Measurements from ENCODE around the gene CCDC33. TPM values are rescaled to one million over a fixed set of nuclear protein-coding genes. Genes with fewer than 3 reads are reported as not detected.

Gene CCDC33
- total RNA-seq, 1 donor: not detected

DNA sequence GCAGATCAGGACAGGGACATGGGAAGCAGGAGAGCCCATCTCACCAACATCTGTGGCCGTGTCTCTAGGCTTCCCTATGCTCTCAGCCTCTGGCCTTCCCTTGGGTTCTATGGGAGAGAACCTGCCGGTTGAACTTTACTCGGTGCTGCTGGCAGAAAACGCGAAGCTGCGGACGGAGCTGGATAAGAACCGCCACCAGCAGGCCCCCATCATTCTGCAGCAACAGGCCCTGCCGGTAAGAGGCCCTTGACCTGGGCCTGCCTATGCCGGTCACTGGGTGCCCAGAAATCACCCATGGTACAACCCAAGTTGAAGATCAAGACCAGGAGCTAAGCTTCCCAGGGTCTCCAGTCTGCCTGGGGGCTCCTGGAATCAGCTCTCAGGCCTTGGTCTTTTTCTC lies 96.5 kb downstream of the CCDC33 start:
- H3K9me3 ChIP-seq (ENCODE audit: low read depth, low read length): no peaks in the 10 kb centered on the region
- H3K27me3 ChIP-seq (ENCODE audit: insufficient read depth, low read length): no peaks in the 10 kb centered on the region
- no peak overlapping the region for H3K4me3 ChIP-seq (ENCODE audit: low read length)
- H3K4me1 ChIP-seq (ENCODE audit: insufficient read depth, low read length): peaks cover 5% of the 10 kb centered on the region

- Histone ChIP-seq H3K4me3 (ENCODE audit: low read length) (no peak overlapping the region), H3K4me1 (ENCODE audit: insufficient read depth, low read length) (peaks cover 5% of the 10 kb centered on the region), H3K27me3 (ENCODE audit: insufficient read depth, low read length) (no peaks in the 10 kb centered on the region), H3K9me3 (ENCODE audit: low read depth, low read length) (no peaks in the 10 kb centered on the region)
These were observed 97.0 kb downstream of the CCDC33 start for GRCh38 chr15:74333093-74333492.

DNA sequence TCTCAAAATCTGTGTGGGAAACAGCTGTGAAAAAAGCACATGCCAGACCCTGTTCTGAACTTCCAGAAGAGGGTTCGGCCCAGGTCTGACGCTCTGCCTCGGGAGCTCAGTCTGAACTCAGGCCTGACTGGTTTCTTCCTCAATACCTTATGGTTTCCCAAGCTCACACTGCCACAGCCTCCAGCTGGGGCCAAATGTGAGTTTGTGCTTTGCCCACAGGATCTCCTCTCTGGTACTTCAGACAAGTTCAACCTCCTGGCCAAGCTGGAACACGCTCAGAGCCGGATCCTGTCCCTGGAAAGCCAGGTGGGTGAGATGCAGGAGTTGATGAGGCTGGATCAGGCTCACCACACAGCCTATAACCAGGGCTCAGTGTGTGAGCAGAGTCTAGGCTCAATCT lies 97.5 kb downstream of the CCDC33 start:
- Histone ChIP-seq H3K27me3 (ENCODE audit: insufficient read depth, low read length) (no peaks in the 10 kb centered on the region), H3K4me3 (ENCODE audit: low read length) (no peak overlapping the region), H3K4me1 (ENCODE audit: insufficient read depth, low read length) (peaks cover 2% of the 10 kb centered on the region), H3K9me3 (ENCODE audit: low read depth, low read length) (no peaks in the 10 kb centered on the region)

GRCh38 chr15:74334127-74334526 lies 98.0 kb downstream of the CCDC33 start:
- no peaks in the 10 kb centered on the region for H3K9me3 ChIP-seq (ENCODE audit: low read depth, low read length)
- no peaks in the 10 kb centered on the region for H3K4me1 ChIP-seq (ENCODE audit: insufficient read depth, low read length)
- no peak overlapping the region for H3K4me3 ChIP-seq (ENCODE audit: low read length)
- H3K27me3 ChIP-seq (ENCODE audit: insufficient read depth, low read length): no peaks in the 10 kb centered on the region

- no peaks in the 10 kb centered on the region for H3K27me3 ChIP-seq (ENCODE audit: insufficient read depth, low read length)
- no peaks in the 10 kb centered on the region for H3K9me3 ChIP-seq (ENCODE audit: low read depth, low read length)
- no peak overlapping the region for H3K4me3 ChIP-seq (ENCODE audit: low read length)
- peaks cover 10% of the 10 kb centered on the region for H3K4me1 ChIP-seq (ENCODE audit: insufficient read depth, low read length)
These were observed 99.3 kb downstream of the CCDC33 start for GRCh38 chr15:74335396-74335795.

GRCh38 chr15:74336061-74337005 lies 100.2 kb downstream of the CCDC33 start:
- no peak overlapping the region for H3K4me3 ChIP-seq (ENCODE audit: low read length)
- H3K27me3 ChIP-seq (ENCODE audit: insufficient read depth, low read length): no peaks in the 10 kb centered on the region
- H3K4me1 ChIP-seq (ENCODE audit: insufficient read depth, low read length): peaks cover 12% of the 10 kb centered on the region
- no peaks in the 10 kb centered on the region for H3K9me3 ChIP-seq (ENCODE audit: low read depth, low read length)

DNA sequence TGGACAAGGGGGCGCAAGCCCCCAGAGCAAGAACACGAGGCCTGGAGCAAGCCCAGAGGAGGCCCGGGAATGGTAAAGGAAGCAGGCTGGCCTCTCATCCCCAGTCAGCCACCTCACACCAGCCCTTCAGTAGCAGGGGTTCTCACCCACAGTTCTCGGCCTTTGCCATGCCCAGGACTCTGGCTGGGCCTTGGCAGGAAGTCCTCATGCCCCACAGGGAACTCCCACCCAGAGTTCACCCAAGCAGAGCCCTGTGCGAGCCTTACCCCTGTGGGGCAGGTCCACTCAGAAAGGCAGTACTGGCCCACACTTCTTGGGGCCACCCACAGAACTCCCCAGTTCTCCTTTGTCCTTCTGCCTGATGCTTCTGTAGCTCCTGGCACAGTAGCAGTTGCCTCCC lies 101.0 kb downstream of the CCDC33 start:
- no peaks in the 10 kb centered on the region for H3K9me3 ChIP-seq (ENCODE audit: low read depth, low read length)
- peaks cover 12% of the 10 kb centered on the region for H3K4me1 ChIP-seq (ENCODE audit: insufficient read depth, low read length)
- no peak overlapping the region for H3K4me3 ChIP-seq (ENCODE audit: low read length)
- no peaks in the 10 kb centered on the region for H3K27me3 ChIP-seq (ENCODE audit: insufficient read depth, low read length)

GRCh38 chr15:74337607-74338211 lies 101.6 kb downstream of the CCDC33 start:
- H3K4me1 ChIP-seq (ENCODE audit: insufficient read depth, low read length): peaks cover 12% of the 10 kb centered on the region
- H3K9me3 ChIP-seq (ENCODE audit: low read depth, low read length): no peaks in the 10 kb centered on the region
- no peak overlapping the region for H3K4me3 ChIP-seq (ENCODE audit: low read length)
- no peaks in the 10 kb centered on the region for H3K27me3 ChIP-seq (ENCODE audit: insufficient read depth, low read length)

DNA sequence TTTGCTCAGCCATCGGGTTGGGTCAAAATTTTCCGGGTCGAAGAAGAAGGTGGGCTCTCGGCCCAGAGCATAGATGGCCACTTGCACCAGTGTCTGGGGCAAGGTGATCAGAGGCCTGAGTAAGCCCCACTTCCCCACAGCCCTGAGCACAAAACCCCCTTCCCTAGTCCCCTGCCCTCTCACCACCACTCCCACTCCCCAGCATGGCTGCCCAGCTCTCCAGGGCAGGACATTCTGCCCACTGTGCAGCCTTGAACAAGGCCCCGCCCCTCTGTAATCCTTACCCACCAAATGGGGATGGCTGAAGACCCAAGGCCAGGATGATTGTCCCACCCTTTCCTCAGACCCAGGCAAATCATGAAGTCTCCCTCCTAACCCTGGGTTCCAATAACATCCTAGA lies 102.5 kb downstream of the CCDC33 start:
- Histone ChIP-seq H3K27me3 (ENCODE audit: insufficient read depth, low read length) (no peaks in the 10 kb centered on the region), H3K4me3 (ENCODE audit: low read length) (no peak overlapping the region), H3K4me1 (ENCODE audit: insufficient read depth, low read length) (peaks cover 12% of the 10 kb centered on the region), H3K9me3 (ENCODE audit: low read depth, low read length) (no peaks in the 10 kb centered on the region)

DNA sequence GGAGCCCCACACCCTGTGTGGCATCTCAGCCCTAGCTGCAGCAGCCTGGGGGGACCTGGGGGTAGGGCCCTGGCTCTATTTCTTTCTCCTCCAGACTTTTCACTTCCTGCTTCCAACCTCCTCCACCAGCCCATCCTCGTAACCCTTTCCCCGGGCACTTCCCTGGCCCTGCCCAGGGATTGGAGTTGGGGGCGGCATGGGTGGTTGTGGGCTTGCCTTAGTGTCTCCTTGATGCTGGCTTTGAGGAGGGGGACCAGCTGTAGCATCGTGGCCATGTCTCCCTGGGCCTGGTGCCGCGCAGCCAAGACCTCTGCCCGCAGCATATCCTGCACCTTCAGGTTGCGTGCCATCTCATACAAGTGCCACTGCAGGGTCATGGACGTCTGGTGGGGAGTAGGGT lies 103.2 kb downstream of the CCDC33 start:
- Histone ChIP-seq H3K4me3 (ENCODE audit: low read length) (no peak overlapping the region), H3K27me3 (ENCODE audit: insufficient read depth, low read length) (no peaks in the 10 kb centered on the region)

DNA sequence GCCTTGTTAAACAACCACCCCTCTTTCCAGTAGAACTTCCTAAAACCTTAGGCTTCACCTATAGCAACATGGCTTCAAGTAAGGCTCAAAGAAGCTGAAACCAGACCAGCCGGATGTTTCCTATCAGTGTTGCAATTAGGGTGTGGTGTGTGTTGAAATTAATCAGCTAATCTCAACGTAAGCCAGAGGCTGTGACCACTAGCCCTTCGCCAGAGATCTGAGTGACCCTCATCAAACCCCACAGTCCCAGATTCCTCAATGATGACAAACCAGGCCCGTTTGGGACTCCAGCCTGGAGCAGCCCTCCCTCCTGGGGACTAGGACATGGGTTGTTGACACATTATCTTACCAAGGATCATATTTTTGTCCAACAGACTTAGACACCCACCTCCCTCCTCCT lies 104.0 kb downstream of the CCDC33 start:
- no peaks in the 10 kb centered on the region for H3K9me3 ChIP-seq (ENCODE audit: low read depth, low read length)
- no peaks in the 10 kb centered on the region for H3K27me3 ChIP-seq (ENCODE audit: insufficient read depth, low read length)
- peaks cover 12% of the 10 kb centered on the region for H3K4me1 ChIP-seq (ENCODE audit: insufficient read depth, low read length)
- H3K4me3 ChIP-seq (ENCODE audit: low read length): no peak overlapping the region

More for the DNA sequence above, 103.2 kb downstream of the CCDC33 start:
- Histone ChIP-seq H3K9me3 (ENCODE audit: low read depth, low read length) (no peaks in the 10 kb centered on the region), H3K4me1 (ENCODE audit: insufficient read depth, low read length) (peaks cover 12% of the 10 kb centered on the region)

GRCh38 chr15:74343127-74343796 lies 107.1 kb downstream of the CCDC33 start:
- no peaks in the 10 kb centered on the region for H3K9me3 ChIP-seq (ENCODE audit: low read depth, low read length)
- no peaks in the 10 kb centered on the region for H3K27me3 ChIP-seq (ENCODE audit: insufficient read depth, low read length)
- H3K4me3 ChIP-seq (ENCODE audit: low read length): no peak overlapping the region
- H3K4me1 ChIP-seq (ENCODE audit: insufficient read depth, low read length): peaks cover 12% of the 10 kb centered on the region

- Histone ChIP-seq H3K4me1 (ENCODE audit: insufficient read depth, low read length) (peaks cover 12% of the 10 kb centered on the region), H3K27me3 (ENCODE audit: insufficient read depth, low read length) (no peaks in the 10 kb centered on the region), H3K9me3 (ENCODE audit: low read depth, low read length) (no peaks in the 10 kb centered on the region), H3K4me3 (ENCODE audit: low read length) (no peak overlapping the region)
These were observed 107.6 kb downstream of the CCDC33 start for GRCh38 chr15:74343797-74344127.

DNA sequence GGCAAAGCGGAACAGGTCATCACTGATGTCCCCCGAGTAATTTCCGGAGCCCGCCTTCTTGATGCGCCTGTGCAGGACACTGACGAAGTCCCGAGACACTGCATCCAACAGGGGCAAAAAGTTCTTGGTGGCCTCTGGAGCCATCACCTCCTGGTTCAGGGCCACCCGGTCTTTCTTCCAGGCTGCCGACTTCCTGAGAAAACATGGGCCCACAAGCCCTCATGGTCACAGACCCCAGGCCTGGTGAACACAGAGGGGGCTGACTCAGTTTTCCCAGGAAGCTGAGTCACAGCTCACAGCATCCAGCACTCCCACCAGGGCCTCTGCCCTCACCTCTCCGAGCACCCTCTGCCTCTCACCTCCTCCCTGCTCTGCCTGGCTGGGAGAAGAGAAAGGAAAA lies 108.9 kb downstream of the CCDC33 start:
- H3K4me3 ChIP-seq (ENCODE audit: low read length): no peak overlapping the region
- no peaks in the 10 kb centered on the region for H3K9me3 ChIP-seq (ENCODE audit: low read depth, low read length)
- H3K27me3 ChIP-seq (ENCODE audit: insufficient read depth, low read length): no peaks in the 10 kb centered on the region
- H3K4me1 ChIP-seq (ENCODE audit: insufficient read depth, low read length): peaks cover 5% of the 10 kb centered on the region

DNA sequence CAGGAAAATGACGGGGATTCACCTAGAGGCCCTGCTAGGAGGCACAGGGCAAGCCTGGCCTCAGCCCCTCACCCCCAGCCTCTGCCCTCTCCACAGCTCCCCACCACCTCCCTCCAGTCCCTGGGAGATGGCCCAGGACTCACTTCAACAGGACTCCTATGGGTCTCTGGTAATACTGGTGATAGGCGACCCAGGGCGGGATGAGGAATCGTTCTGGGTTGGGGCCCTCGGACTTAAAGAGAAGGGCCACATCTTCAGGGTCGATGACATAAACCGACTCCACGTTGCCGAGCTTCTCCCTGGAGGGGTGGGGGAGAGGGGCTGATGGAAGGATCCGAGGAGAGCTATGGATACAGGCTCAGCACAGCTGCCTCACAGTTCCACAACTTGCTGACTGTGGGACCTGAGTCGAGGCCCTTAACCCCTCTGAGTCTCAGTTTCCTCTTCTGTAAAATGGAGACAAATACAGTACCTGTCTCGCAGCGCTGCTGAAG lies 111.7 kb downstream of the CCDC33 start:
- Histone ChIP-seq H3K27me3 (ENCODE audit: insufficient read depth, low read length) (no peaks in the 10 kb centered on the region), H3K4me3 (ENCODE audit: low read length) (no peak overlapping the region), H3K9me3 (ENCODE audit: low read depth, low read length) (no peaks in the 10 kb centered on the region)

More for the DNA sequence above, 111.7 kb downstream of the CCDC33 start:
- no peaks in the 10 kb centered on the region for H3K4me1 ChIP-seq (ENCODE audit: insufficient read depth, low read length)
